Tibial nerve (tissue), 4 donors: ENCODE data around the gene ENOPH1.

ENCODE experiments used
- CTCF ChIP-seq, 5 experiments: fragments of 200-600 bp in 3 of 5; fragments of 450-650 bp in 2 of 5; sonication (generic) in 3 of 5; IDR thresholded peaks; one replicate each; pipeline ENCODE4 v1.5.1; 2016 to 2019; ENCODE audit warnings: antibody characterized with exemption in 5 of 5, mild to moderate bottlenecking in 3 of 5, moderate library complexity in 2 of 5
- EP300 ChIP-seq, 2 donors: sonication (generic); formaldehyde crosslinking; IDR thresholded peaks; one replicate each; pipeline ENCODE4 v1.6.1; 2017; ENCODE audit warnings: antibody characterized with exemption in 2 of 2, mild to moderate bottlenecking in 1 of 2
- POLR2A ChIP-seq, 2 donors: fragments of 450-650 bp; IDR thresholded peaks; one replicate each; pipeline ENCODE4 v1.6.1; 2017; ENCODE audit warnings: antibody characterized with exemption in 2 of 2, mild to moderate bottlenecking in 2 of 2, moderate library complexity in 2 of 2

- TF ChIP-seq POLR2A (IDR thresholded peaks at IDR 0.05), result no peak
- TF ChIP-seq CTCF (IDR thresholded peaks at IDR 0.05), result no peak
- TF ChIP-seq EP300 (IDR thresholded peaks at IDR 0.05), result no peak
These were observed 26.9 kb downstream of the ENOPH1 start for GRCh38 chr4:82457266-82457665.
